GM18505 (cell line): ENCODE measurements around the gene ACP5.

Experiments
- ATAC-seq: cut with Tn5 transposase; IDR thresholded peaks from one replicate; pipeline ENCODE4 v1.9.1; 2021; ENCODE audit not compliant: unreplicated experiment
- POLR2A ChIP-seq: IDR thresholded peaks from 4 replicates; pipeline ENCODE4 v1.6.1; 2011; ENCODE audit warnings: borderline replicate concordance; ENCODE audit not compliant: insufficient read depth, insufficient read length; ENCODE audit errors: extremely low read depth

Gene ACP5

GRCh38 chr19:11549386-11549953 lies 28.0 kb downstream of the ACP5 start:
- no peak for ATAC-seq
- TF ChIP-seq POLR2A = no peak

- no peak for ATAC-seq
- no peak for TF ChIP-seq POLR2A
Observed at GRCh38 chr19:11547929-11548700, 29.3 kb downstream of the ACP5 start.

- TF ChIP-seq POLR2A = no peak
- ATAC-seq = no peak
Observed at GRCh38 chr19:11541238-11541637, 36.2 kb downstream of the ACP5 start.

GRCh38 chr19:11540645-11541044 lies 36.8 kb downstream of the ACP5 start:
- no peak for ATAC-seq

GRCh38 chr19:11539495-11540365 lies 37.7 kb downstream of the ACP5 start:
- no peak for ATAC-seq
- no peak for TF ChIP-seq POLR2A

More at GRCh38 chr19:11540645-11541044, 36.8 kb downstream of the ACP5 start:
- TF ChIP-seq POLR2A = no peak

- TF ChIP-seq POLR2A = no peak
- no peak for ATAC-seq
Observed at GRCh38 chr19:11538232-11539036, 39.0 kb downstream of the ACP5 start, which contains the start of gene CNN1. CNN1 (plus strand) TSS chr19:11538851; CDS start chr19:11538928, 77 bp downstream.

GRCh38 chr19:11535792-11536595 lies 41.5 kb downstream of the ACP5 start:
- peak; percentile 71 for ATAC-seq
- TF ChIP-seq POLR2A = peak; percentile 32

GRCh38 chr19:11534948-11535347 lies 42.5 kb downstream of the ACP5 start:
- ATAC-seq = no peak
- TF ChIP-seq POLR2A = no peak

GRCh38 chr19:11534538-11534937 lies 42.9 kb downstream of the ACP5 start:
- TF ChIP-seq POLR2A = no peak

GRCh38 chr19:11530432-11530831 lies 47.0 kb downstream of the ACP5 start:
- no peak for ATAC-seq
- no peak for TF ChIP-seq POLR2A

More at GRCh38 chr19:11534538-11534937, 42.9 kb downstream of the ACP5 start:
- no peak for ATAC-seq

GRCh38 chr19:11528551-11529341 lies 48.7 kb downstream of the ACP5 start, which contains the start of gene ECSIT:
ECSIT (minus strand) TSS chr19:11529134; CDS start chr19:11519170, 9,964 bp downstream.
- peak; percentile 88 for ATAC-seq
- peak; percentile 74 for TF ChIP-seq POLR2A
